MM.1S (cell line): ENCODE measurements around the gene PDK4.

Experiments
- CTCF ChIP-seq: fragments of 300-600 bp; sonication (generic); IDR thresholded peaks from 2 replicates; pipeline ENCODE4 v1.5.1; 2016; ENCODE audit warnings: antibody characterized with exemption, low read length, mixed read lengths
- EZH2 ChIP-seq: fragments of 300-600 bp; sonication (generic); optimal IDR thresholded peaks from 2 replicates; pipeline ENCODE3; 2017; ENCODE audit warnings: low read depth, mild to moderate bottlenecking, antibody characterized with exemption, low read length, mixed read lengths
- EZH2phosphoT487 ChIP-seq: fragments of 300-600 bp; sonication (generic); IDR thresholded peaks from 2 replicates; pipeline ENCODE4 v1.6.1; 2018; ENCODE audit warnings: antibody characterized with exemption, low read length

- no peak for TF ChIP-seq CTCF
- no peak for TF ChIP-seq EZH2phosphoT487
- no peak for TF ChIP-seq EZH2
Observed at GRCh38 chr7:95605275-95605674, 9.0 kb upstream of the PDK4 start.
